HCT116 (cell line): ENCODE results near the gene RTL10. TPM values are rescaled to one million over a fixed set of nuclear protein-coding genes. Genes with fewer than 3 reads are reported as not detected.

Experiments
- ATAC-seq: fragments of 200-7000 bp; cut with Tn5 transposase; 2 replicates; pipeline ENCODE4 v1.9.1; 2020; ENCODE audit warnings: mild to moderate bottlenecking, moderate library complexity
- BruUV-seq: library from RNA; stranded (reverse); fragments of 400-500 nt; replicated peaks from 2 replicates; lab custom pipeline; 2021; lab: Mats Ljungman, UMichigan
- CTCF ChIA-PET: fragments of 300-600 bp; sonication (Branson Sonifier 250); formaldehyde crosslinking; loops from one replicate; lab custom pipeline; 2021; ENCODE audit warnings: antibody characterized with exemption; lab: Charles Lee
- POLR2A ChIA-PET: fragments of 300-600, 350-600 bp; sonication (Branson Sonifier 250); formaldehyde crosslinking; loops from one replicate; lab custom pipeline; 2021; ENCODE audit warnings: antibody characterized with exemption; lab: Charles Lee
- RAD21 ChIA-PET, 2 experiments: fragments of 300-600 bp; sonication (Branson Sonifier 250); formaldehyde crosslinking; loops; one replicate each; lab custom pipeline; 2023; ENCODE audit warnings: low total read pairs in 2 of 2; ENCODE audit not compliant: uncharacterized antibody in 2 of 2, unreplicated experiment in 2 of 2, low non-redundant PET in 1 of 2; lab: Charles Lee
- DNase-seq: peaks from one replicate; pipeline ENCODE4 v3.0.0-alpha.2; 2010; ENCODE audit warnings: low read depth, low spot score
- H2AFZ ChIP-seq: fragments of 200-600 bp; shearing (Covaris generic), sonication (generic); 2 replicates; pipeline ENCODE4 v1.6.1; 2017; ENCODE audit warnings: low read depth, mixed run types, mixed read lengths, antibody characterized with exemption, low read length; ENCODE audit not compliant: poor library complexity, severe bottlenecking
- H3K27ac ChIP-seq: 2 replicates; pipeline ENCODE4 v1.5.1; 2012; ENCODE audit warnings: low read depth, low read length
- H3K27me3 ChIP-seq: fragments of 200-600 bp; sonication (generic); 2 replicates; pipeline ENCODE4 v1.6.1; 2016; ENCODE audit warnings: mixed run types, low read length, mixed read lengths; ENCODE audit not compliant: insufficient read depth
- H3K36me3 ChIP-seq, 2 experiments: fragments of 200-500 bp in 1 of 2; fragments of 200-600 bp in 1 of 2; sonication (Bioruptor generic) in 1 of 2; sonication (generic) in 1 of 2; 2 replicates each; pipeline versions ENCODE4 v1.5.1 to v1.6.1; 2014 to 2016; ENCODE audit warnings: low read length in 2 of 2, inconsistent platforms in 1 of 2, mixed read lengths in 1 of 2, mixed run types in 1 of 2; ENCODE audit not compliant: insufficient read depth in 2 of 2, control insufficient read depth in 1 of 2
- H3K4me1 ChIP-seq, 2 experiments: fragments of 200-600 bp in 1 of 2; sonication (generic) in 1 of 2; 2 replicates each; pipeline versions ENCODE4 v1.5.1 to v1.6.1; 2012 to 2017; ENCODE audit warnings: low read length in 2 of 2, inconsistent platforms in 1 of 2, mild to moderate bottlenecking in 1 of 2, mixed read lengths in 1 of 2, mixed run types in 1 of 2, moderate library complexity in 1 of 2; ENCODE audit not compliant: insufficient read depth in 2 of 2, control insufficient read depth in 1 of 2
- H3K4me2 ChIP-seq: fragments of 200-600 bp; sonication (generic); 2 replicates; pipeline ENCODE4 v1.6.1; 2017; ENCODE audit warnings: mixed run types, low read length, mixed read lengths
- H3K4me3 ChIP-seq, 2 experiments: fragments of 200-600 bp in 1 of 2; sonication (generic) in 1 of 2; replicated peaks in 1 of 2; 2 replicates each; pipeline ENCODE4 v1.5.1; 2011 to 2016; ENCODE audit warnings: low read length in 2 of 2, control low read depth in 1 of 2, low read depth in 1 of 2, mild to moderate bottlenecking in 1 of 2, mixed read lengths in 1 of 2, mixed run types in 1 of 2
- H3K79me2 ChIP-seq: fragments of 200-600 bp; sonication (generic); 2 replicates; pipeline ENCODE4 v1.6.1; 2017; ENCODE audit warnings: mild to moderate bottlenecking, mixed run types, low read length, moderate library complexity, mixed read lengths; ENCODE audit not compliant: insufficient read depth
- H3K9ac ChIP-seq: fragments of 200-600 bp; sonication (generic); 2 replicates; pipeline ENCODE4 v1.6.1; 2016; ENCODE audit warnings: low read length, mixed read lengths
- H3K9me2 ChIP-seq: fragments of 200-600 bp; sonication (generic), shearing (Covaris generic); 2 replicates; pipeline ENCODE4 v1.6.1; 2017; ENCODE audit warnings: mixed run types, mild to moderate bottlenecking, moderate library complexity; ENCODE audit not compliant: insufficient read depth
- H3K9me3 ChIP-seq, 2 experiments: fragments of 200-500 bp in 1 of 2; fragments of 200-600 bp in 1 of 2; sonication (Bioruptor generic) in 1 of 2; sonication (generic) in 1 of 2; 2 replicates each; pipeline ENCODE4 v1.6.1; 2014 to 2017; ENCODE audit warnings: low read length in 2 of 2, mixed read lengths in 2 of 2, inconsistent platforms in 1 of 2, low read depth in 1 of 2, mild to moderate bottlenecking in 1 of 2, mixed run types in 1 of 2, moderate library complexity in 1 of 2; ENCODE audit not compliant: control insufficient read depth in 1 of 2, insufficient read depth in 1 of 2
- H4K20me1 ChIP-seq: fragments of 200-600 bp; sonication (generic), shearing (Covaris generic); 2 replicates; pipeline ENCODE4 v1.6.1; 2017; ENCODE audit warnings: mixed run types, mild to moderate bottlenecking, moderate library complexity; ENCODE audit not compliant: insufficient read depth
- ATF3 ChIP-seq: IDR thresholded peaks from 2 replicates; pipeline ENCODE4 v1.6.1; 2012
- CBX3 ChIP-seq: IDR thresholded peaks from 2 replicates; pipeline ENCODE4 v1.6.1; 2012; ENCODE audit warnings: low read depth
- CTCF ChIP-seq, 3 experiments: fragments of 200-600 bp in 1 of 3; sonication (generic) in 1 of 3; IDR thresholded peaks in 2 of 3; conservative IDR thresholded peaks in 1 of 3; 2 replicates each; pipeline ENCODE4 v1.5.1; 2012 to 2017; ENCODE audit warnings: low read depth in 2 of 3, low read length in 2 of 3, antibody characterized with exemption in 1 of 3, borderline replicate concordance in 1 of 3, control low read depth in 1 of 3, mild to moderate bottlenecking in 1 of 3, mixed read lengths in 1 of 3, mixed run types in 1 of 3, moderate library complexity in 1 of 3; ENCODE audit not compliant: insufficient read depth in 1 of 3
- ELF1 ChIP-seq: IDR thresholded peaks from 2 replicates; pipeline ENCODE4 v1.6.1; 2012; ENCODE audit warnings: low read depth, borderline replicate concordance
- EZH2 ChIP-seq: fragments of 200-600 bp; sonication (generic); IDR thresholded peaks from 2 replicates; pipeline ENCODE4 v1.6.1; 2017; ENCODE audit warnings: antibody characterized with exemption, mixed run types
- EZH2phosphoT487 ChIP-seq: fragments of 200-600 bp; IDR thresholded peaks from 2 replicates; pipeline ENCODE4 v1.6.1; 2018; ENCODE audit warnings: antibody characterized with exemption, borderline replicate concordance
- POLR2A ChIP-seq: IDR thresholded peaks from 2 replicates; pipeline ENCODE4 v1.7.0; 2011; ENCODE audit warnings: borderline replicate concordance; ENCODE audit not compliant: insufficient read depth, insufficient read length; ENCODE audit errors: extremely low read depth
- POLR2AphosphoS5 ChIP-seq: IDR thresholded peaks from 2 replicates; pipeline ENCODE4 v1.6.1; 2011; ENCODE audit warnings: mild to moderate bottlenecking, low read depth, low read length, moderate library complexity
- RAD21 ChIP-seq: IDR thresholded peaks from 2 replicates; pipeline ENCODE4 v1.6.1; 2012; ENCODE audit warnings: low read depth, mild to moderate bottlenecking
- REST ChIP-seq: IDR thresholded peaks from 2 replicates; pipeline ENCODE4 v1.6.1; 2012; ENCODE audit warnings: low read depth
- SIN3A ChIP-seq: IDR thresholded peaks from 2 replicates; pipeline ENCODE4 v1.6.1; 2012; ENCODE audit warnings: low read depth
- SP1 ChIP-seq: IDR thresholded peaks from 2 replicates; pipeline ENCODE4 v1.6.1; 2012; ENCODE audit warnings: low read depth
- ZBTB33 ChIP-seq: IDR thresholded peaks from 2 replicates; pipeline ENCODE4 v1.6.1; 2011; ENCODE audit warnings: mild to moderate bottlenecking, low read length, moderate library complexity; ENCODE audit not compliant: insufficient replicate concordance; ENCODE audit errors: extremely low read depth
- ZNF274 ChIP-seq: fragments of 200-500 bp; sonication (Bioruptor generic); IDR thresholded peaks from 2 replicates; pipeline ENCODE4 v1.6.1; 2014; ENCODE audit warnings: mild to moderate bottlenecking, low read depth, low read length, inconsistent platforms
- intact Hi-C: fragments of 100-400 bp; cut with micrococcal nuclease; formaldehyde crosslinking; loops from 2 replicates; pipeline ENCODE4 v1.10.0; 2022
- total RNA-seq: library from RNA; stranded (reverse); gene quantifications from one replicate; pipeline ENCODE4 v1.2.1, GENCODE V29; 2021; ENCODE audit not compliant: unreplicated experiment

Gene RTL10
- total RNA-seq, 1 experiment from 2014 or later: 24.6 TPM

- Histone ChIP-seq H3K9me3 (no peaks in the 10 kb centered on the region), H3K9ac (no peak overlapping the region), H3K4me3 (no peak overlapping the region), H3K4me2 (no peak overlapping the region), H3K36me3 (no peaks in the 10 kb centered on the region), H2AFZ (no peak overlapping the region), H4K20me1 (no peaks in the 10 kb centered on the region), H3K79me2 (no peaks in the 10 kb centered on the region), H3K27me3 (no peaks in the 10 kb centered on the region), H3K9me2 (no peaks in the 10 kb centered on the region), H3K4me1 (no peaks in the 10 kb centered on the region), H3K27ac (no peak overlapping the region)
- TF ChIP-seq REST (no peak), RAD21 (no peak), POLR2AphosphoS5 (no peak), CTCF (IDR thresholded peaks at IDR 0.05 in 2 of 3, conservative IDR thresholded peaks at IDR 0.05 in 1 of 3; ENCODE audit: borderline replicate concordance in 1 of 3, insufficient read depth in 1 of 3, low read depth in 2 of 3, low read length in 2 of 3) (no peak), ZNF274 (no peak), CBX3 (no peak), POLR2A (no peak), ZBTB33 (no peak), ATF3 (no peak), ELF1 (no peak), EZH2 (no peak), SP1 (no peak), EZH2phosphoT487 (no peak), SIN3A (no peak)
- POLR2A ChIA-PET: no interaction called here
- no peak for DNase-seq
- CTCF ChIA-PET: no interaction called here
- intact Hi-C loops: no loop called here
- BruUV-seq: no TSS peak
- RAD21 ChIA-PET: no interaction called here
- no peak for ATAC-seq
These were observed 8.9 kb upstream of the RTL10 start for GRCh38 chr22:19863571-19863970.
